HG03575 (cell line): ENCODE data around the gene TUBB1.

ENCODE experiments used
- ATAC-seq: cut with Tn5 transposase; IDR thresholded peaks from one replicate; pipeline ENCODE4 v1.9.1; 2021; ENCODE audit not compliant: unreplicated experiment, insufficient number of reproducible peaks, low FRiP score; ENCODE audit errors: extremely low read depth

The TUBB1 gene

DNA sequence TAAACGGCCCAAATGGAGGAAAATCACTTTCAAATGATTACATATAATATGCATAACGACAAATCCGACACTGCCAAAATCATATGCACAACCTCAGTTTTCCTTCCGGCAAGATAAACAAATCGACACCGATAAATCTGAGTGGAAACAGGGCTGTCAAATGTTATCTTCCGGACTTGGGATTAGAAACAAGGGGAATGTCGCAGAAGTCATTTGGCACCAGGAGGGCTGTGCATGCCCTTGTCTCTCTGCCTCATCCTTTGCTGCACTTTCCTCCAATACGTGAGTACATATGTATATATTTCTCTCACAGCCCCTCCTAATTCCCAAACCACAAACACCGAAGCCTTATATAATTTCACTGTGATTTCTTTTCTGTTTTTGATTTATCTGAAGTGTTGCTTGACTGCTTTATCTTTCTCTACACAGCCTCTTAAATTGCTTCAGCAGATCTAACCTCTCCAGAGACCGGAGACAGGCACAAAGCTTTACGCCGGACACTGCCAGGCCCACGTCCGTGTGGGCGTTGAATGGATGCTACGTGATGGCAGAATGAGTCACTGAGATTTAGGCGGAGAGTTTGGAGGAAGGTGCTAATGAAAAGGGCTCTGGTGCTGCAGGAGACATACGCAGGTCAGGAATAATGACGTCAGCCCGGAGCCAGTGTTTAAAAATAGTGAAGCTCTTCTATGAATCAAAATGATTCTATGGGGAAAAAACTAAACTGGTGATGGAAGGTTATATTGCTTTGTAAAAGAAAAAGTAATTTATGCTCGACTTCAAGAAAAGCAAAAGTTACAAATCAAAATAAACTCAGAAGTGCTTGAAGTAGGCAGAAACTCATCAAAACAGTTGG, 44.4 kb downstream of the TUBB1 start:
- no peak for ATAC-seq

DNA sequence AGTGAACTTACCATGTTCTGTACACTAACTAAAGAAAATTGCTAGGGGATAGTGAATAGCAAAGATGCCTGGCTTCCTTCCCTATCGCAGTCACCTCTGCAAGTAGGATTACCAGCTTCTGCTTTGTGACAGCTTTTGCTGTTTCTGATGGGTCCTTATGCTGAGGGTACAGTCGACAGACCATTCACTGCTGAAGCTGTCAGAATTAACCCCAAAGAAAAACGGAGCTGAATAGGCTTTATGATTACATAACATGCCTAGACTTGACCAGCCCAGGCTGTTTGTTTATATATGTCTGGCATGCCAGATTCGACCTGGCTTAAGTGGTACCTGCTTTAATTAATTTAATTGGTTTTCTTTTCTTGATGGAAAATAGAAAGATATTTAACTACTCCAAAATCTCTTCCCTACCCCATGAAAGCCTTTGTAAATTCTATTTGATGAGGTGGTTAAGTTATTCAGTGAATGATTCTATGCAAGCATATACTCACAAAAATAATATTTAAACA, 45.0 kb downstream of the TUBB1 start:
- no peak for ATAC-seq

DNA sequence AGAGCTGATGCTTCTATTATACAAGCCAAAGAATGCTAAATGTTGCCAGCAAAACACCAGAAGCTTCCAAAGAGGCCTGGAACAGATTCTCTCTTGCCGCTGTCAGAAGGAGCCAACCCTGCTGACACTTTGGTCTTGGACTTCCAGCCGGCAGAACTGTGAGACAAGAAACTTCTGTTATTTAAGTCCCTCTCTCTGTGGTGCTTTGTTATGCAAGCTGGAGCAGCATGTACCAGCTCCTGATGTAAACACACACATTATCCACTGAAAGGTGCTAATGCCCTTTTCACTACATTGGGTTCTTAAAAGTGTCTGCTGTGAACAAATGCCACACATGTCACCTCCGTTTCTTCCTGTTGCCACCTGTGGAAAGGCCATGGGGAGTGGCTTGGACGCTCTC, 49.3 kb downstream of the TUBB1 start:
- no peak for ATAC-seq

DNA sequence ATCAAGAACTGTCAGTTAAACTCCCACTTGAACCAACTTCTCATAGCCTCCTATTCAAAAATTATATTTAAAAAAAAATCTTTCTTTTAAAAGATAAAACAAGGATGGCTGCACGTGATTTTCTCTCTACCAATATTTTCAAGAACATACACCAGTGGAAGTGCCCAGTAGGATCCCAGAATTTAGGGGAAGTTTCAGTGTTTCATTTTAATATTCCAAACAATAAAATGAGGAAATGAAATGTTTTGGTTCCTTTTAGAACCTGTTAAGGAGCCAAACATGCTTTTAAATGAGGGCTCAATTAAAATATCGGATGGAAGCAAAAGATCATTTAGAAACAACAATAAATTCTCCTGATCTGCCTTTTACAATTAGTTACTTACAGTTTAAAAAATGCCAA, 49.8 kb downstream of the TUBB1 start:
- no peak for ATAC-seq

DNA sequence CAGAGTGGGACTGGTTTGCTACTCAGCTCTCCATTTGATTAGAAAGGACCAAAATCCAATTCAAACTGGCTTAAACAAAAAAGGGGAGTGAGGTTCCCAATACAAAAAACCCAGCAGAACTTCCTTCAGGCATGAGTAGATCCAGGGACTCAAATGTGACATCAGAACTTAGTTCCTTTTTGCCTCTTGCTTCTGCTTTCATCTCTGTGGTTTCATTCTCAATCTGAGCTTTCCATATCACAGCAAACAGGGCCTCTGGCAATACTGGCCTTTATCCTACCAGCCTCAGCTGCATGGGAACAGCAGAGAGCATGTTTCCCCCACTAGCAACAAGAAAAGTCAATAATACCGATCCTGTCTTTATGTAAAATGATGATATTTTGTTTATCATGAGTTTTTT, 52.0 kb downstream of the TUBB1 start:
- no peak for ATAC-seq

DNA sequence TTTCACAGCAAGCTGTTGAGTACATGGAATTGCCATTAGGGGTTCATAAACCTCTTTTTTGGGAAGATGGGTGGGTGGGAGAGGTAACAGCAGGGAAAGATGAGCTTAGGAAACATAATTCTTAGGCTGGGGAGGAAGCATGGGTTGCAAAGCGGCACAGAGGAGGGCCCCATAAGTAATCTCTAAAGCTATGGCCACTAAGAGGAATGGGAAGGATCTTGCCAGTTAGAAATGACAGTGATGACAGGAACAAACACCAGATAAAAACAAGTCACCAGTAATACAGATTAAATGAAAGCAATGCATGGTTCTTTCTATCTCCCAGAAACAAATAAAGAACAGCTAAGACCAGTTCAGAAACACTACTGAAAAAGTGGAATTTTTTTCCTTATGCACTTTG, 54.4 kb downstream of the TUBB1 start:
- no peak for ATAC-seq

DNA sequence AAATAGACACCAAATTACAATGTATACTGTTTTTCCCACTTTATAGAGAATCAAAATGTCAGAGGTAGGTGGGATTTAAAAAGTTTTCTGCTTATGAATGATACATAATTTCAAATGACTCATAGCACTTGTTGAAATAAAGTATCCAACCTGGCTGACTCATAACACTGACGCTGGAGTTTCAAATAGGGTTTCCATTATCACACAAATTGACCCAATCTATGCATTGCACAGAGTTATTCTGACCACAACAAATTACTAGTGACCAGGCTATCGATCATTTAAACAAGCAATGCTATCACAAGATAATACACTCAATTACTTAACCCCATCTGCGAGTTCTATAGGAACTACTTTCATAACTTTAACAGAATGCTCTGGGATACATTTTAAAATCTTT, 55.2 kb downstream of the TUBB1 start:
- ATAC-seq, result no peak

DNA sequence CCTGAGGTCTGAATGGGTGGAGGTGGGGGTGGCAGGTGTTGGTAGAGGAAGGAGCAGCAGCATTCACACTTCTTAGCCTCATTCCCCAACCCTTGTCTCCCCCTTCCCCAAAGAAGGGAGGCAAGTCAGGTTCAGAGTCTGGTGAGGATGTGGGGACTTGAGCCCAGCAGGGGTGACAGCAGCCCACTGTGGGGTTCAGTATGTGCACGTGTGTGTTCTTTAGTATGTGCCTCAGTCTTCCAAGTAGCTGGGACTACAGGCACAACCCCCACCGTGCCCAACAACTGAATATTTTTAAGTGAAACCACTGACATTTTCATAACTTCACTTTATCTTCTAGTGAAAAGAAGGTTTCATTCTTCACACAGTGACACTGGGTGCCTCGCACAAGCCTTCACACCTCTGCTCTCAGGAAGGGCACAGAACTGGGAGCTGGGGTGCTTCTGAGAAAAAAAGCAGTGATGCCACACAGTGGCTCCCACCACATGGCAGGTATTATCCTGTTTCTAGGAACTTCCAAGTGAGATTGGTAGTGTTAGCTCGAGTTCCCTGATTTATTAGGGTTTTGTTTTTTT, 56.8 kb downstream of the TUBB1 start:
- ATAC-seq, result no peak
